HK-2 (cell line): ENCODE results near the gene UGT2B17.
"Not testable (repeated sequence)": the region's sequence is repeated elsewhere in the genome, so short reads cannot be mapped to it uniquely, and the experiment has no call there.

Experiments
- DNase-seq: peaks from one replicate; pipeline ENCODE4 v3.0.0-alpha.2; 2018; ENCODE audit not compliant: unreplicated experiment

The UGT2B17 gene

DNA sequence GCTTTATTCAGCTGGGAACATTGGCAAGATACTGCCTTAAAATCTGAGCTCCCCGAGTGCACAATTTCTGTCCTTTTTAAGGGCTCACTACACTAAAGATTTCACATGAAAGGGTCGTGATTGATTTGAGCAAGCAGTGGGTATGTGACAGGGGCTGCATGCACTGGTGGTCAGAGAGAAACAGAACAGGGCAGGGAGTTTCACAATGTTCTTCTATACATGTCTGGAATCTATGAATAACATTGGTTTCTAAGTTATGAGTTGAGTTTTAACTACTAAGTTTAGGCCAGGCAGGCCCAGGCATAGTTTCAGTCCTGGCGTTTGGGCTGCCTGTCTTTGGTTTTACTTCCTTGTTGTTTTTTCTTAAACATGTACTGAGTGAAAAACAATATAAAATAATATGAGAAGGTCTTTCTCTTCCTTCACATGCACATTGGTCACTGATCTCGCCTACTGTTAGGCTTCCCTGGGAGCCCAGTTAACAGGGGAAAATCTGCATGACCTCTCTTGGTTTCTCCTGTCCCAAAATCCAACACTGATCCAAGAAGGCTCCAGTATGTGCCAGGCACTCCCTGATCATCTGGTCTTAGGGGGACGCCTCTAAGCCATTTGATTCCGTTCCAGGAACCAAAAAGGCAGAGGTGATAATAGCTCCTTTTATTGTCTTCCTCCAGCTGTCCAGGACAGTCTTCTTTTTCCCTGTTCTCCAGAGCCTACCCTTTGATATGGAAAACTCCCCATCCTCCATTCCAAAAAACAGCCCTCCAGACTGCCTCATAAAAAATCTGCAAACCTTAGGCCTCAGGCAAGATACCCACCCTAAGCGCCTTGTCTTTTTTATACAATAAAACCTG is at the start of gene UGT2B17:
UGT2B17 (minus strand) TSS at position 51 of the 854 bp plus-strand sequence. CDS start 7,838 bp downstream, outside the sequence.
- DNase-seq, result no peak

DNA sequence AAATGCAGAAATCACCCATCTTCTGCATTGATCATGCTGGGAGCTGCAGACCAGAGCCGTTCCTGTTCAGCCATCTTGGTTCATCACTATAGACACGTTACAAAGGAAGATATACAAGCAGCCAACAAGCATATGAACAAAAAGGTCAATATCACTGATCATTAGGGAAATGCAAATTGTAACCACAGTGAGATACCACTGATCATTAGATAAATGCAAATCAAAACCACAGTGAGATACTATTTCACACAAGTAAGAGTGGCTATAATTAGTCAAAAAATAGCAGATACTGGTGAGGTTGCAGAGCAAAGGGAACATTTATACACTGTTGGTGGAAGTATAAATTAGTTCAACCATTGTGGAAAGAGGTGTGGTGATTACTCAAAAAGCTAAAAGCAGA is 46.6 kb upstream of the UGT2B17 start:
- not testable (repeated sequence) for DNase-seq

DNA sequence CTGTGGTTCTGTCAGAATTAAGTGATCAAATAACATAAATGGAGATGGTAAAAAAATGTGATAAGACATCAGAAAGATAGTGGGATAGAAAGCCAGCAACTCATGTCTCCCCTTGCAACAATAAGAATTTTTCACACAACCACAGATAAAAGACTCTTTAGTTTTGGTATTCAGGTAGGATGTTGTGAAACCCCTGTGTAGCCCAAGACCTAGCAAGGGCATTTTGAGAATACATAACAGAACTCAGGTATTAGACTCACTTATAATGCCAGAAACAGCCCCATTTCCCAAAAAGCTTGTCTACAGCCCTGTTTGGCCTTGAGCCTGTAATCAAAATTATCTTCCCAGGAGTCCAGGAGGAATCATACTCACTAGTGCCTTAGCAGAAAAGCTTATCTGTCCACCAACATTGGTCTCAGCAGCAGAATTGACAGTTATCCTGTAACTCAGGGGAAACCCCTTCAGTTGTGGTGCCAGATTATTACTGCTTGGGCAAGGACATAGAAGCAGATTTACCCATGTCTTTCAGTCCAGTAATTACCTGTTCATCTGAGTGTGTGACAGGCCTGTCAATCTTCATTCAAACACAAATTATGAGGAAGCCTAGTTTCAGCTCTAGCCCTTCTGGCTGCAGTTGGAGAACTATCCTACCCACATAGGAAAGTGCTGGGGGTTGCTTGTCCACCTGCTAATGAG is 41.0 kb upstream of the UGT2B17 start:
- no peak for DNase-seq

DNA sequence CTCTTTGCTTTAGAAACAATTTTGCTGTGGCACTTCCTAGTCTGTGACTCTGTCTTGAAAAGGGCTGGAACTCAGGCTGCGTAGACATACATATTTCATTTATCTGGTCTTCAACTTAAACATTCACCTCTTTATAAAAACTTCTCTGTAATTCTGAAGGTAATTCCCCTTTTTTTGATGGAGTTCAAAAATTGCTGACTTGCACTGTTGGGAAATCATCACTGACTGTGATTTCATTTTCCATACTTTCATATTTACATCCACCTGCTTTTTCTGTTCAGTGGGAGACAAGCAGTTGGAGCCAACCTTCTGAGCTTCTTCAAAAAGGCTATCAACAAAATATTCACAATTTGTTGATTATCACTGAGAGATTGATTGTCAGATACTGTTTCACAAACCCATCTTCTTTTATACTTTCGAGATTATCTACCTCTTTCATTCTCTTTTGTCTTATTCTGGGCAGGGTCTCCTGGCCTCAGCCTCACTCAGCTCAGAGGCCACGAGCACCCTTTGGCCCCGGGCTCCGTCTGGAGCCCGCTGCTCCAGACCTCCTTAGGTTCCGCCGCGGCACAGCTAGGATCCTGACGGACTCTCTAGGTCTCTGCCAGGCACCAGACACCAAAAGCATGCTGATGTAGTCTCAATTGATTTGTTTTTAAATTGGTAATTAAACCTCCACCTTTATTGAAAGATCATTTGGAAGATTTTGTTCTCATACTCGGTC is 39.7 kb upstream of the UGT2B17 start:
- no peak for DNase-seq

DNA sequence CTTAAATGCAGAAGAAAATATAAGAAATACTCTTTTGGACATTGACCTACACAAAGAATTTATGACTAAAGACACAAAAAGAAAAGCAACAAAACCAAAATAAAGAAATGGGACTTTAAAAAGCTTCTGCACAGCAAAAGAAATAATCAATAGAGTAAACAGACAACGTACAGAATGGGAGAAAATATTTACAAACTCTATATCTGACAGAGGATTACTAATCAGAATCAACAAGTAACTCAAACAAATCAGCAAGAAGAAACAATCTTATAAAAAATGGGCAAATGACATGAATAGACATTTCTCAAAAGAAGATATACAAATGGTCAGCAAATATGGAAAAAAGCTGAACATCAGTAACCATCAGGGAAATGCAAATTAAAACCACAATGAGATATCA is 37.6 kb upstream of the UGT2B17 start:
- DNase-seq, result no peak

DNA sequence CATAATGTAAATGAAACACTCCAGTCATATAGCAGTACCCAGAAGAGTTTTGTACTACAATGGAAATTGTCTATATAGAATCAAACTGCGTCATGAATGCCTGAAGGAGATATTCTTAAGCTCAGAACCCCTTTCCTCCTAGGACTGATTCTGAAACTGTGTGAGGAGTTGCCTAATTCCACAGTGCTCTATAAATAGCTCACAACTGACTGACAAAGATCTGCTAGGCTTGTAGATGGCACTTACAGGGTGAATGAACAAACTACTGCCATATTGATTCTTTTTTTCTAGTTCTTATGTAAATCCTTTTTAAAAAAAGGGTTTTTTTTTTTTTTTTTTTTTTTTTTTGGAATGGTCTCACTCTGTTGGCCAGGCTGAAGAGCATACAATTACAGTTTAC is 30.1 kb upstream of the UGT2B17 start:
- no peak for DNase-seq

DNA sequence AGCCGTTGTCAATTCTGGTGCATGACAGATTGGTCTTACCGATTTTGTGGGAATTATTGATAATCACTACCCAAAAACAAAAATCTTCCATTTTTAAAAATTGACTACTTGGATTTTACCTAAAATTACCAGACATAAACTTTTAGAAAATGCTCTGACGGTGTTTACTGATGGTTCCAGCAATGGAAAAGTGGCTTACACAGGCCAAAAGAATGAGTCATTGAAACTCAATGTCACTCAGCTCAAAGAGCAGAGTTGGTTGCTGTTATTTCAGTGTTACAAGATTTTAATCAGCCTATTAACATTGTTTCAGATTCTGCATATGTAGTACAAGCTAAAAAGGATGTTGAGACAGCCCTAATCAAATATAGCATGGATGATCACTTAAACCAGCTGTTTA is 23.0 kb upstream of the UGT2B17 start:
- DNase-seq, result no peak

DNA sequence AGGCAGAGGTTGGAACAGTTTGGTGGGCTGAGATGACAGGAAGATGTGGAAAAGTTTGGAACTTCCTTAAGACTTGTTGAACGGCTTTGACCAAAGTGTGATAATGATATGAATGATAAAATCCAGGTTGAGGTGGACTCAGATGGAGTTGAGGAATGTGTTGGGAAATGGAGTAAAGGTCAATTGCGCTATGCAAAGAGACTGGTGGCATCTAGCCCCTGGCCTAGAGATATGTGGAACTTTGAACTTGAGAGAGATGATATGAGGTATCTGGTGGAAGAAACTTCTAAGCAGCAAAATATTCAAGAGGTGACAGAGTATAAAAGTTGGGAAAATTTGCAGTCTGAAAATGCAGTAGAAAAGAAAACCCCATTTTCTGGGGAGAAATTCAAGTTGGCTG is 21.4 kb upstream of the UGT2B17 start:
- no peak for DNase-seq

DNA sequence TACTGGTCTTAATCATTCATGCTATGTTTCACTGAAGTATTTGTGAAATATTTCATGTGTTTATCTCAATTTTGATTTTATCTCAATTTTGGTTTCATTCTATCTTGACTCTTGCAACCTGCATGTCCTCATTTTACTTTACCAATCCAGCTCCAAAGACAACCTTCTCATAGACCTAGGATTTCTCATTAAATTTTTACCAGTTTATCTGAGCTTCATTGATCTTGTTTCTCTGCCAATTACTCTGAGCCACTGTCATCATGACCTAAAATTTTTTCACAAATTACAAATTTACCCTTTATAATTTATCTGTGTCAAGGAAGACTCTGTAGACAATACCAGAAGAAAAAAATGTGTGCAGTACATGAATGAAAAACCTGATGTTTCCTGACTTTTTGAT is 18.6 kb upstream of the UGT2B17 start:
- no peak for DNase-seq

DNA sequence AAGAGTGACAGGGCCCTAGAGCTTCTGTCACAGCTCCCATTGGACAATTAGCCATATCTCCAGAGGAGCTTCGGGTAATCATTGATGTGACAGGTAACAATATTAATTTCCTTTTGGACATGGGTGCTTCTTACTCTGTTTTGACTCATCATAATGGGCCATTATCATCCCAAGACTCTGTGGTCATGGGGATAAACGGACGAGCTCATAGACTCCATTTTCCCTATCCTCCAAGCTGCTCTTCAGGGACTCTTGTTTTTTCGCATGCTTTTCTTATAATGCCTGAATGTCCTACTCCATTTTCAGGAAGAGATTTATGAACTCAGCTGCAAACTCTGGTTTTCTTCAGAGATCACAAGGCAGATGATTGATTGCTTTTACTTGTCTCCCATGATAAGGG is 17.0 kb upstream of the UGT2B17 start:
- DNase-seq, result no peak

DNA sequence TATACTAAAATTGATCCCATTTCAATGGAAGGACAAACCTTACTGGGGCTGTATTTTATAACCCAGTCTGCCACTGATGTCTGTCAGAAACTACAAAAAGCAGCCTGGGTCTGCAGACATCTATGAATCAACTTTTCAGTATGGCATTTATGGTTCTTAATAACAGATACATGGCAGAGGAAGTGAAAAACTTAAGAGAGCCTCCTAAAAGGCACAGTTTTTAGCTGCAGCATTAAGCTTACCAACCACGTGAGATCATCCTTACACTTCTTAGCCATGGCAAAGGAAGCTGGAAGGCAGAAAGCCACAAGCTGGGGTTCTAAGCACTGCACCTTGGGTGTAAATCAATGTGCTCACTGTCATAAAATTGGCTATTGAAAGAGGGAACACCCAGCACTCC is 16.6 kb upstream of the UGT2B17 start:
- DNase-seq, result no peak

DNA sequence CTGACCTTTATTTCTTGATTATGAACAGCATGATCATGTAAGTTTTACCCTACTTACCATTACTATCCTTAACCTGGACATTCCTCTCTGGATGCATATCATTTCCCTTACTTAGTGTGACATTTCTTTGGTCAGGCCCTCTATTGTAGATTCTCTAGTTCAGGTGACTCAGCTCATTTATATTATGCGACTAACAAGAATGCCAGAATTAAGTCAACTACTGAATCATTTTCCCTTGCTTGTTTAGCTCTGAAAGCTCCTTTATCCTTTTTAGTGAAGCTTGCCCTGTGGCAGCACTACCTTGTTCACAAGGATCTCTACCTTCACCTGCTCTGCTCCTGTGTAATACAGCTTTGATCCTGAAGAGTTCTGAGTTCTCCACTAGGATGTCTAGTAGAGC is 15.1 kb upstream of the UGT2B17 start:
- DNase-seq, result no peak

DNA sequence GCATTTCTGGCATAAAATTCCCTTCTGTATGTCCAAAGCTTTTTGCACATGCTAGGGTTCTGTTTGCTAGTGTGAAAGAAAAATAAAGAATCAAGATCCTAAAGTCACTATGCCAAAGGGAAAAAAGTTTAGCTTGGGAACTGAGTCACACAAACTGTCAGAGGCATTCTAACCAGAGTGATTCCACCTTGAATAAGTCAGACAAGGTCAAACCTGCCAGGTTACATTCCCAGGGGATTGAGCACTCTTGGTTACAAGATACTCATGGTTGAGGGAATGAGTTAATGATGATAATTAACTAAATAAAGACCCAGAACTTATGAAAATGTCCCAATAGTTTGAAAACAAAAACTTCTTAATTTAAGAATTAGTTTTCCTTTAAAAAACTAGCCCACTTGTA is 13.7 kb upstream of the UGT2B17 start:
- DNase-seq, result no peak

DNA sequence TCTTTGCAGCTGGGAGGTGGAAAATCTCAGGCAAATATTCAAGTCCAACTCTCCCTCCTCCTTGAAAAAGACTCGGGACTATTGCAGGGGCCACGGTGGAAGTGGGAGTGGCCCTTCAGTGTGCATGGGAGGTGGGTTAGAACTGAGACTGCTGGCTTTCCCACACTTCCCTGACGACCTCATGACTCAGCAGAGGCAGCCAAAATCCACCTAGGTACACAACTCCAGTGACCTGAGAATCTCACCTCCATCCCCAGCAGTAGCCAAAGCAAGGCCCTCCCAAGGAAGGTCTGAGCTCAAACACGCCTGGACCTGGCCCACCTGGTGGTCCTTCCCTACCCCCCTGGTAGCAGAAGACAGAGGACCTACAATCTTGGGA is 6.2 kb upstream of the UGT2B17 start:
- no peak for DNase-seq

DNA sequence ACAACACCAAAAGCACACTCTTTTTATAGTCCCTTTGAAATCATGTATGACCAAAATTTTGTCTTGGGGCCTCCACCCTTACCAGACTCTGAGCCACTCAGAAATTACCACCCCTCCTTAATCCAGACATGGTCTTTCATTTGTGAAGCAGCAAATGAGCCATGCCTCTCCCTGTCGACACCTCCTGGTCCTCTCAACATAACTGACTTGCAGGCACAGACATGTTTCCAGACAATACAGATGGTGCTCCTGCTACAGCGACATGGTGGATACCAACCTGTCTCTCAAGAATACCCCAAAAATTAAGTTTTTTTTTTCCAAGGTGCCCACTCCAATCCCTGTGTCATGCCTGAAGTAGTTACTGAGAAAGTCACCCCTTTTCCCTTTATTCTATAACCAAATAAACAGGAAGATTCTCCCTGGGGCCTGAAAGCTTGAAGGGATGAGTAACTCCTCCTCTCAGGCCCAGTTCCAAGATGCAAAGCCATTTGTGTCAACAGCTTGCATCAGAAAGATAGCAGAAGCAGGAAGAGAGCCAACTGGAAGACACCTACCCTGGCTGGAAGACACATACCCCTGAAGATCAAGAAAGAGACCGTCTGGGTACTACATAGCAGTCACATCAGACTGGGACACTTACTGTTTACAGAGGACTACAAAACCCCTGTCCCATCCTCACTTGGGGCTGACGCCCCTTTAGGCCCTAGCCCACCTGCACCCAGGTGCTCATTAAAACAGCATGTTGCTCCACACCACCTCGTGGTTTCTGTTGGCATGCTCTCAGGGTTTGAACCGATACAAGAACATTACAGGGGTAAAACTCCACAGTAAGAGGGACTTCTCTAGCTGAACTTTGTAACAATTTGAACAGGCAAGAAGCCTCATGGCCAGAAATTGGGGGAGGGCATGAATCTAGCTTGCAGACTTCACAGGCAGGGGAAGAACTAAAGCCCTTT is 5.5 kb upstream of the UGT2B17 start:
- DNase-seq, result no peak

DNA sequence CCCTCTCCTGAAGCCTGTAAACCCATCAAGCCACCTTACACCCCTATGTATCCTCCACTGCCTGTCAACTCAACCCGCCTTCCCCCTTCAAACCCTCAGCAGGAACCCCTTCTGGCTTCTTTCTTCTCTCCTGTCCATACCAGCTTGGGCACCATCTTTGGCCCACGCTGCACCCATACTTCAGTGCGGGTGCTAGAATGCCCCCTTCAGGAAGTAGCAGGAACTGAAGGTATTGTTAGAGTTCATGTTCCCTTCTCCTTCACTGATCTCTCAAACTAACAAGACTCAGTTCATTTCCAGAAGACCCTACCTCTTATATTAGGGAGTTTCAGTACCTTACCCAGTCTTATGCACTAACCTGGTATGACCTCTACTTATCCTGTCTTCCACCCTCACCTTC is 1.5 kb upstream of the UGT2B17 start:
- DNase-seq, result no peak

DNA sequence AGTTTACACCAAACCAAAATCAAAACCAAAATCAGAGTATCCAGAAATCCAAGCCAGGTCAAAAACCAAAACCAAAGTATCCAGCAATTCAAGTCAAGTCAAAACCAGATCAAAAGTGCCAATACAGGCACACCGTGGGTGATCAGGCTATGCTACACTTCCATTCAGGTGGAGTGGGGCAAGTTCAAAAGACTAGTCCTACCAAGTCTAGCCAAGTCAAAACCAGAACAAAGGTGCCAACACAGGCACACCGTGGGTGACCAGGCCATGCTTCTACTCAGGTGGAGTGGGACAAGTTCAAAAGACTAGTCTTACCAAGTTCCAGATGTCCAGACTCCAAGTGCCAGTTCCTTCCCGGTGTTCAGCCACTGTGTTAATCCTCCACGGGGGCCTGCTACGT is 486 bp downstream of the UGT2B17 start:
- DNase-seq, result not testable (repeated sequence)

DNA sequence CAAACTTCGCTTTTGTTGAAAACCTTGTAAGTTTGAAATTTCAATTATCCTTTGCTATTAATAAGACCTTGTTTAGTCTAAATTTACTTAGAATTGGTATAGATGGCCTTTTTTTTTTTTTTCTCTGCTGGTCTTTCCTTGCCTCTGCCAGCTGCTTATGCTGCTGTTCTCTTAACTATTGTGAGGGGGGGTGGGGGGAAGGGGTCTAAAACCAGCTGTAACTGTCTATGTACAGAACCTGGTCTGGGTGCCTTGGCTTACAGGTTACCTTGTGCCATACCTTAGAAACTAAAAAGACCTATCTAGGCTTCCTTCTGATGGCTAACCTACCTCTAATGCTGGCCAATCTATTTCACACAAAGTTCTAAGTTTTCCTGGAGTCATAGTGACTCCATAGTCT is 1.0 kb downstream of the UGT2B17 start:
- DNase-seq, result no peak

DNA sequence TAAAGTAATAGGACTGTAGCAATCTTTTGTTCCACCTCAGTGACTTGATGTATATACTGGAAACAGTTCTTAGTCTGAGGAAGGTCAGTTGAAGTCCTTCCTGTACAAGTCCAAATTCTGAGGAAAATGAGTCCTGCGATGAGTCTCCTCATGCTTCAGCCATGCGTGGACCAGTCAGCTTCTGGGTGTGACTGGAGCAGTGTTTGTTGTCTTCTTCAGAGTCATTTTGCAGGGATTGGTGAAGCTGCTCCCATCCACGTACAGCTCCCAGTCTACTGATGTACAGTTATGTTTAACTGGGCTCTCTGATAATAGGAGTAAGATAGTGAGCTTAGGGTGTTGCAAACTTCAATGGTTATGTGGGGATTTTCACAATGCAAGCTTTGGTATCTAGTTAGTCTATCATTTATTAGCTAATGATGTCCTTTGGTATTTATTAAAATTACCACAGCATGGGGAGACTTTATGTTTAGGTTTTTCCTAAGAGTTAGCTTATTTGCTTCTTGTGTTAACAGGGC is 3.4 kb downstream of the UGT2B17 start:
- no peak for DNase-seq

DNA sequence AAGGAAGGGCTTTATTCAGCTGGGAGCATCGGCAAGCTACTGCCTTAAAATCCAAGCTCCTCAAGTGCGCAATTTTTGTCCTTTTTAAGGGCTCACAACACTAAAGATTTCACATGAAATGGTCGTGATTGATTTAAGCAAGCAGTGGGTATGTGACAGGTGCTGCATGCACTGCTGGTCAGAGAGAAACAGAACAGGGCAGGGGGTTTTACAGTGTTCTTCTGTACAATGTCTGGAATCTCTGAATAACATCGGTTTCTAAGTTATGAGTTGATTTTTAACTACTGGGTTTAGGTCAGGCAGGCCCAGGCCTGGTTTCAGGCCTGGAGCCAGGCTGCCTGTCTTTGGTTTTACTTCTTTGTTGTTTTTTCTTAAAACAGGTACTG is 6.0 kb downstream of the UGT2B17 start:
- DNase-seq, result no peak

DNA sequence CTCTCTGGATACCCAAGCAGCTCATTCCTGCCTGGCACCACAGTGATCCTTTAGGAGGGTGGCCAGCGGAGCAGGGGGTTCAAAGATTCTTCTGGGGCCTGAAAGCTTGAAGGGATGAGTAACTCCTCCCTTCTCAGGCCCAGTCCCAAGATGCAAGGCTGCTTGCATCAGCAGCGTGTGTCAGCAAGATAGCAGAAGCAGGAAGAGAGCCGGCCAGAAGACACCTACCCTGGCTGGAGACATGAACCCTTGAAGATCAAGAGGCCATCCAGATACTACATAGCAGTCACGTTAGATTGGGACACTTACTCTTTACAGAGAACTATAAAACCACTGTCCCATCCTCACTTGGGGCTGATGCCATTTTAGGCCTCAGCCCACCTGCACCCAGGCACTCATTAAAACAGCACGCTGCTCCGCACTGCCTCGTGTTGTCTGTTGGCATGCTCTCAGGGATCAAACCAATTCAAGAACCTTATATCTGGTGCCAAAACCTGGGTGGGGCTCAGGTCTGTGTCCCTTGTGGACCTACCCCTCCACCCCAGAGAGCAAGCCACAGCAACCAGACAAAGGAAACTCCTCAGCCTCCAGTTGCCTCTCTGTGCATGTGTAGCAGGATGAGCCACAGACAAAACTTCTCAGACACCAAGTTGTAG is 6.5 kb downstream of the UGT2B17 start:
- no peak for DNase-seq
